ENCODE results near the gene CHIT1. TPM values are rescaled to one million over a fixed set of nuclear protein-coding genes. Genes with fewer than 3 reads are reported as not detected.

CHIT1 gene
- polyA plus RNA-seq, 1 donor from 2014 or later: not detected

DNA sequence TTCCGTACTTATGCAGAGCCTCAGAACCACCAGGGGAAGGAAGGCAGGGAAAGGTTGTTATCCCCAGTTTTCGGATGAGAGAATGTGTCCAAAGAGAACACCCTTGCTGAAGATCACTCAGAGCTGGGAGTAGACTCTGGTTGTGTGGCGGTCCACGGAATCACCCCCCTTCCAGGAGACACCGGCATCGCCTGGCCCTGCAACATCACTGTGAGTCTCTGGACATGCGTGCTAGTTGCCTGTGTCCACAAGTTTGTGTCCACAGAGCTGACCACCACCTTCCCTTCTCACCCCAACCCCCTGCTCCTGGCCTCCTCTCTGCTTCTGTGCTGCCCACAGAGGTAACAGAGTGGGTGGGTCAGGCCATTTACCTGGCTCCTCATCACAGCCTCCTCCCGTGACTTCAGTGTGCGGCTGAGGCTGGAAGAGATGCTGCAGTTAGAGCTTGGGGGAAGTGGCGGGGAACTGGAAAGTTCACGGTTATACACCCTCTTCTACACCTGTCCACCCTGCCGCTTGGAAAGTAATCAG lies 61.2 kb downstream of the CHIT1 start:
- no peaks in the 10 kb centered on the region for H4K20me1 ChIP-seq (ENCODE audit: insufficient read depth)
- H3K9me2 ChIP-seq (ENCODE audit: insufficient read depth, low read length): no peaks in the 10 kb centered on the region
- H2AFZ ChIP-seq (ENCODE audit: low read depth, low read length): no peak overlapping the region
- no peaks in the 10 kb centered on the region for H3K79me2 ChIP-seq (replicated peaks; ENCODE audit: insufficient read depth, low read length)
- no peaks in the 10 kb centered on the region for H3F3A ChIP-seq (ENCODE audit: insufficient read depth, low read length, poor library complexity, severe bottlenecking)
- H3K27me3 ChIP-seq (ENCODE audit: insufficient read depth, low read depth, low read length): no peaks in the 10 kb centered on the region
- H3K36me3 ChIP-seq (ENCODE audit: insufficient read depth, low read length): peaks cover 4% of the 10 kb centered on the region
- H3K27ac ChIP-seq (ENCODE audit: low read length): no peak overlapping the region
- no peak overlapping the region for H3K4me3 ChIP-seq (ENCODE audit: low read length)
- H3K4me2 ChIP-seq (ENCODE audit: low read length): no peak overlapping the region
- no peak for TF ChIP-seq POLR2AphosphoS5 (IDR thresholded peaks at IDR 0.05)
- TF ChIP-seq, protein P1, sequence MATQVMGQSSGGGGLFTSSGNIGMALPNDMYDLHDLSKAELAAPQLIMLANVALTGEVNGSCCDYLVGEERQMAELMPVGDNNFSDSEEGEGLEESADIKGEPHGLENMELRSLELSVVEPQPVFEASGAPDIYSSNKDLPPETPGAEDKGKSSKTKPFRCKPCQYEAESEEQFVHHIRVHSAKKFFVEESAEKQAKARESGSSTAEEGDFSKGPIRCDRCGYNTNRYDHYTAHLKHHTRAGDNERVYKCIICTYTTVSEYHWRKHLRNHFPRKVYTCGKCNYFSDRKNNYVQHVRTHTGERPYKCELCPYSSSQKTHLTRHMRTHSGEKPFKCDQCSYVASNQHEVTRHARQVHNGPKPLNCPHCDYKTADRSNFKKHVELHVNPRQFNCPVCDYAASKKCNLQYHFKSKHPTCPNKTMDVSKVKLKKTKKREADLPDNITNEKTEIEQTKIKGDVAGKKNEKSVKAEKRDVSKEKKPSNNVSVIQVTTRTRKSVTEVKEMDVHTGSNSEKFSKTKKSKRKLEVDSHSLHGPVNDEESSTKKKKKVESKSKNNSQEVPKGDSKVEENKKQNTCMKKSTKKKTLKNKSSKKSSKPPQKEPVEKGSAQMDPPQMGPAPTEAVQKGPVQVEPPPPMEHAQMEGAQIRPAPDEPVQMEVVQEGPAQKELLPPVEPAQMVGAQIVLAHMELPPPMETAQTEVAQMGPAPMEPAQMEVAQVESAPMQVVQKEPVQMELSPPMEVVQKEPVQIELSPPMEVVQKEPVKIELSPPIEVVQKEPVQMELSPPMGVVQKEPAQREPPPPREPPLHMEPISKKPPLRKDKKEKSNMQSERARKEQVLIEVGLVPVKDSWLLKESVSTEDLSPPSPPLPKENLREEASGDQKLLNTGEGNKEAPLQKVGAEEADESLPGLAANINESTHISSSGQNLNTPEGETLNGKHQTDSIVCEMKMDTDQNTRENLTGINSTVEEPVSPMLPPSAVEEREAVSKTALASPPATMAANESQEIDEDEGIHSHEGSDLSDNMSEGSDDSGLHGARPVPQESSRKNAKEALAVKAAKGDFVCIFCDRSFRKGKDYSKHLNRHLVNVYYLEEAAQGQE (IDR thresholded peaks at IDR 0.05; ENCODE audit: borderline replicate concordance): no peak
- TF ChIP-seq EZH2 (IDR thresholded peaks at IDR 0.05; ENCODE audit: borderline replicate concordance, insufficient read depth, low read length, poor library complexity, severe bottlenecking): no peak
- no peak for TF ChIP-seq SMC3 (conservative IDR thresholded peaks at IDR 0.05; ENCODE audit: poor library complexity)
- TF ChIP-seq, protein P2, sequence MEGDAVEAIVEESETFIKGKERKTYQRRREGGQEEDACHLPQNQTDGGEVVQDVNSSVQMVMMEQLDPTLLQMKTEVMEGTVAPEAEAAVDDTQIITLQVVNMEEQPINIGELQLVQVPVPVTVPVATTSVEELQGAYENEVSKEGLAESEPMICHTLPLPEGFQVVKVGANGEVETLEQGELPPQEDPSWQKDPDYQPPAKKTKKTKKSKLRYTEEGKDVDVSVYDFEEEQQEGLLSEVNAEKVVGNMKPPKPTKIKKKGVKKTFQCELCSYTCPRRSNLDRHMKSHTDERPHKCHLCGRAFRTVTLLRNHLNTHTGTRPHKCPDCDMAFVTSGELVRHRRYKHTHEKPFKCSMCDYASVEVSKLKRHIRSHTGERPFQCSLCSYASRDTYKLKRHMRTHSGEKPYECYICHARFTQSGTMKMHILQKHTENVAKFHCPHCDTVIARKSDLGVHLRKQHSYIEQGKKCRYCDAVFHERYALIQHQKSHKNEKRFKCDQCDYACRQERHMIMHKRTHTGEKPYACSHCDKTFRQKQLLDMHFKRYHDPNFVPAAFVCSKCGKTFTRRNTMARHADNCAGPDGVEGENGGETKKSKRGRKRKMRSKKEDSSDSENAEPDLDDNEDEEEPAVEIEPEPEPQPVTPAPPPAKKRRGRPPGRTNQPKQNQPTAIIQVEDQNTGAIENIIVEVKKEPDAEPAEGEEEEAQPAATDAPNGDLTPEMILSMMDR (IDR thresholded peaks at IDR 0.05; ENCODE audit: poor library complexity, severe bottlenecking): no peak
- TF ChIP-seq TAF1 (IDR thresholded peaks at IDR 0.05; ENCODE audit: low read depth): no peak
- no peak for TF ChIP-seq MXI1 (conservative IDR thresholded peaks at IDR 0.05; ENCODE audit: poor library complexity, severe bottlenecking)
- TF ChIP-seq EP300 (conservative IDR thresholded peaks at IDR 0.05; ENCODE audit: poor library complexity, severe bottlenecking): no peak
- no peak for TF ChIP-seq RAD21 (conservative IDR thresholded peaks at IDR 0.05)
- no peak overlapping the region for H3K9ac ChIP-seq (ENCODE audit: low read length)
- no peaks in the 10 kb centered on the region for H3K9me3 ChIP-seq (ENCODE audit: low read length)

DNA sequence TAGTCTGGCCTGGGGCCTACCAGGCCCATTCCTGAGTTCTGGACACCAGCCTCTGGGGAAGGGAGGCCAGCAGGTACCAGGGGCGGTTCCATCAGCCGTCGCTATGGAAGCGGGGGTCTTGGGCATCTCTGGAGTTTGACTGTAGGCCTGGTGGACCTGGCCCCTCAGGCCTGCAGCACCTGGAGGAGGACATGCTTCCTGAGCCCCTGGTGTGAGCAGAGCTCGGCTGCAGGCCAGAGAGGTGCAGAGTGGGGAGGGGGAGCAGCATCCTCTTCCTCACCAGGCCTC lies 61.6 kb downstream of the CHIT1 start:
- H3K4me2 ChIP-seq (ENCODE audit: low read length): no peak overlapping the region
- H3K9me3 ChIP-seq (ENCODE audit: low read length): no peaks in the 10 kb centered on the region
- H3K27me3 ChIP-seq (ENCODE audit: insufficient read depth, low read depth, low read length): no peaks in the 10 kb centered on the region
- H3K4me3 ChIP-seq (ENCODE audit: low read length): no peak overlapping the region
- H3F3A ChIP-seq (ENCODE audit: insufficient read depth, low read length, poor library complexity, severe bottlenecking): no peaks in the 10 kb centered on the region
- no peak for TF ChIP-seq EZH2 (IDR thresholded peaks at IDR 0.05; ENCODE audit: borderline replicate concordance, insufficient read depth, low read length, poor library complexity, severe bottlenecking)
- TF ChIP-seq MXI1 (conservative IDR thresholded peaks at IDR 0.05; ENCODE audit: poor library complexity, severe bottlenecking): no peak
- TF ChIP-seq, protein P2 (IDR thresholded peaks at IDR 0.05; ENCODE audit: poor library complexity, severe bottlenecking): no peak
- TF ChIP-seq EP300 (conservative IDR thresholded peaks at IDR 0.05; ENCODE audit: poor library complexity, severe bottlenecking): no peak
- TF ChIP-seq RAD21 (conservative IDR thresholded peaks at IDR 0.05): no peak
- TF ChIP-seq TAF1 (IDR thresholded peaks at IDR 0.05; ENCODE audit: low read depth): no peak
- TF ChIP-seq, protein P1 (IDR thresholded peaks at IDR 0.05; ENCODE audit: borderline replicate concordance): no peak
- TF ChIP-seq POLR2AphosphoS5 (IDR thresholded peaks at IDR 0.05): no peak
- TF ChIP-seq SMC3 (conservative IDR thresholded peaks at IDR 0.05; ENCODE audit: poor library complexity): no peak
- H3K79me2 ChIP-seq (replicated peaks; ENCODE audit: insufficient read depth, low read length): no peaks in the 10 kb centered on the region
- H2AFZ ChIP-seq (ENCODE audit: low read depth, low read length): no peak overlapping the region
- no peaks in the 10 kb centered on the region for H3K9me2 ChIP-seq (ENCODE audit: insufficient read depth, low read length)
- H4K20me1 ChIP-seq (ENCODE audit: insufficient read depth): no peaks in the 10 kb centered on the region
- no peak overlapping the region for H3K27ac ChIP-seq (ENCODE audit: low read length)
- H3K9ac ChIP-seq (ENCODE audit: low read length): no peak overlapping the region
- H3K36me3 ChIP-seq (ENCODE audit: insufficient read depth, low read length): peaks cover 4% of the 10 kb centered on the region
